MCF 10A (cell line): ENCODE data around the gene PKD2. TPM values are rescaled to one million over a fixed set of nuclear protein-coding genes. Genes with fewer than 3 reads are reported as not detected.

Experiments used
- BruUV-seq: library from RNA; stranded (reverse); fragments of 400-500 nt; replicated peaks from 2 replicates; lab custom pipeline; 2021; lab: Mats Ljungman, UMichigan
- CTCF ChIA-PET: fragments of 300-600 bp; sonication (Branson Sonifier 250); formaldehyde crosslinking; extraction: SDS; loops from one replicate; lab custom pipeline; 2021; ENCODE audit warnings: antibody characterized with exemption, inconsistent platforms; lab: Yijun Ruan, JAX
- POLR2A ChIA-PET: fragments of 300-600, 350-650 bp; sonication (Branson Sonifier 250); formaldehyde crosslinking; extraction: SDS; loops from one replicate; lab custom pipeline; 2020; ENCODE audit warnings: antibody characterized with exemption, inconsistent platforms; lab: Yijun Ruan, JAX
- DNase-seq: peaks from one replicate; pipeline ENCODE4 v3.0.0-alpha.2; 2018; ENCODE audit not compliant: unreplicated experiment
- H3K27ac Mint-ChIP-seq: one replicate; pipeline ENCODE4 v1.8.0; 2022; ENCODE audit warnings: mild to moderate bottlenecking, low read depth, mixed read lengths; ENCODE audit not compliant: unreplicated experiment
- H3K27me3 Mint-ChIP-seq: one replicate; pipeline ENCODE4 v1.8.0; 2022; ENCODE audit warnings: mixed read lengths; ENCODE audit not compliant: insufficient read depth, unreplicated experiment
- H3K36me3 Mint-ChIP-seq: one replicate; pipeline ENCODE4 v1.8.0; 2022; ENCODE audit warnings: mild to moderate bottlenecking, moderate library complexity, mixed read lengths; ENCODE audit not compliant: insufficient read depth, unreplicated experiment
- H3K4me1 Mint-ChIP-seq: one replicate; pipeline ENCODE4 v1.8.0; 2022; ENCODE audit warnings: mixed read lengths; ENCODE audit not compliant: insufficient read depth, unreplicated experiment
- H3K4me3 Mint-ChIP-seq: one replicate; pipeline ENCODE4 v1.8.0; 2022; ENCODE audit warnings: mild to moderate bottlenecking, moderate library complexity, mixed read lengths; ENCODE audit not compliant: unreplicated experiment
- H3K9me3 Mint-ChIP-seq: one replicate; pipeline ENCODE4 v1.8.0; 2022; ENCODE audit warnings: mixed read lengths; ENCODE audit not compliant: unreplicated experiment
- CTCF ChIP-seq: fragments of 200-600 bp; IDR thresholded peaks from one replicate; pipeline ENCODE4 v1.8.0; 2022; ENCODE audit warnings: antibody characterized with exemption, mild to moderate bottlenecking; ENCODE audit not compliant: unreplicated experiment
- intact Hi-C: fragments of 100-400 bp; cut with micrococcal nuclease; formaldehyde crosslinking; loops from 2 replicates; pipeline ENCODE4 v1.14.1; 2022
- total RNA-seq: library from RNA; stranded (reverse); gene quantifications from 2 replicates; pipeline ENCODE4 v1.2.3, GENCODE V29; 2022

Gene PKD2
- total RNA-seq, 1 experiment from 2014 or later: 29.5 TPM

GRCh38 chr4:88027611-88028608, 20.5 kb downstream of the PKD2 start:
- H3K9me3 Mint-ChIP-seq: peaks cover 12% of the 10 kb centered on the region
- POLR2A ChIA-PET: interaction anchor here (0.5 to 1.3 kb wide), 2 partner anchors 19 to 198 kb away, joined by 3 to 7 read pairs; no protein-coding TSS in a partner anchor
- H3K36me3 Mint-ChIP-seq: peaks cover 21% of the 10 kb centered on the region
- intact Hi-C loops: no loop called here
- CTCF ChIA-PET: interaction anchor here (0.7 kb wide), 1 partner anchor 185 kb away, joined by 3 read pairs; no protein-coding TSS in a partner anchor
- peak overlapping the region; percentile 16 for H3K4me3 Mint-ChIP-seq
- DNase-seq: peak; percentile 73
- H3K27ac Mint-ChIP-seq: peak overlapping the region; percentile 73
- H3K27me3 Mint-ChIP-seq: no peaks in the 10 kb centered on the region
- no peak for TF ChIP-seq CTCF
- no TSS peak for BruUV-seq
- H3K4me1 Mint-ChIP-seq: peaks cover 22% of the 10 kb centered on the region

GRCh38 chr4:88028946-88029345, 21.5 kb downstream of the PKD2 start:
- Mint-ChIP-seq H3K4me1 (peaks cover 22% of the 10 kb centered on the region), H3K4me3 (no peak overlapping the region), H3K27ac (peak overlapping the region; percentile 73), H3K27me3 (no peaks in the 10 kb centered on the region), H3K36me3 (peaks cover 18% of the 10 kb centered on the region), H3K9me3 (peaks cover 12% of the 10 kb centered on the region)
- intact Hi-C loops: no loop called here
- BruUV-seq: no TSS peak
- ChIA-PET CTCF (interaction anchor here (0.7 kb wide), 1 partner anchor 26 kb away, joined by 3 read pairs; no protein-coding TSS in a partner anchor), POLR2A (interaction anchor here (1.7 kb wide), 1 partner anchor 22 kb away, joined by 4 read pairs; the partner anchor contains the start of gene PKD2)
- no peak for DNase-seq
- TF ChIP-seq CTCF: no peak

- no peak for TF ChIP-seq CTCF
- peaks cover 12% of the 10 kb centered on the region for H3K9me3 Mint-ChIP-seq
- H3K27ac Mint-ChIP-seq: peak overlapping the region; percentile 73
- ChIA-PET CTCF (interaction anchor here (0.5 to 1.0 kb wide), 3 partner anchors 25 to 190 kb away, joined by 3 read pairs; no protein-coding TSS in a partner anchor), POLR2A (interaction anchor here (0.8 to 1.7 kb wide), 3 partner anchors 21 to 493 kb away, joined by 4 to 7 read pairs (median 4); partner anchors contain the start of genes PKD2 and PYURF)
- H3K27me3 Mint-ChIP-seq: no peaks in the 10 kb centered on the region
- no peak overlapping the region for H3K4me3 Mint-ChIP-seq
- no TSS peak for BruUV-seq
- DNase-seq: no peak
- intact Hi-C loops: no loop called here
- H3K36me3 Mint-ChIP-seq: peaks cover 15% of the 10 kb centered on the region
- peaks cover 22% of the 10 kb centered on the region for H3K4me1 Mint-ChIP-seq
Observed at GRCh38 chr4:88029556-88029955, 22.1 kb downstream of the PKD2 start.
